ENCODE measurements around the gene SLPI.

The SLPI gene

GRCh38 chr20:45269754-45270270 lies 15.4 kb upstream of the SLPI start:
- DNase-seq = no peak

DNA sequence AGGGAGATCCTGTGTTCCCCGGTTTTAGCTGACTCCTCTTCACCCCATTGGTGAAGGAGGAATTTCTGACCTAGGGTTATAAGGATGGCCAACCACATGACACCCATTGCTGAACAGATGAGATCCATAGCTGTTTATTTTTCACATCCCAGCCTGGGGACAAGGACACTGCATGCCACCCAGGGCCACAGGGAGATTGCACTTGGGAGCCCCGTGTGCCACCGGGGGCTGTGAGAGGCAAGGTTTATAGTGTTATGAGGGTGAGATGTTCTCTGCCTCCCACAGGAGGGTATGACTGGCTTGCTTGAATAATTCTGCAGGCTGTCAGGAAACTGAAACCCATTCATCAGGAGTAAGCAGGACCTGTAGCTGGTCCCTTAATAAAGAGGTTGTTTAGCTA lies 14.7 kb upstream of the SLPI start:
- DNase-seq = no peak

GRCh38 chr20:45268531-45268930 lies 14.2 kb upstream of the SLPI start:
- no peak for DNase-seq

DNA sequence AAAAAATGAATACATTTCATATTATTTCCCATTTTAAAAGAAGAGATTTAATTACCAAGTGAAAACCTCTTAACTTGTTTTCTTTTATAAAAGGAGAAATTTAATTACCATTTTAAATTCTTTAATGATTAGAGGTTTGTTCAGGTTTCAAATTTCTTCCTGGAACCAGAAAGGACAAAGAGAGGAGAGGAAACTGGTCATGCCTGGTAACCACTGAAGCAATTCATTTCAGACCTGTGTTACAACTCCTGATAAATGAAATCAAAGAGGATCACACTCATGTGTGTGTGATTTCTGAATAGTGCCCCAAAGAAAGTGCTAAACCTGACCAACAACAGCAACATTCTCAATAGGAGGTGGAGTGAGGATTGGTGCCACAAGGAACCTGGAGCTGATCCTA lies 12.6 kb upstream of the SLPI start:
- no peak for DNase-seq

- no peak for DNase-seq
These were observed 9.3 kb upstream of the SLPI start for GRCh38 chr20:45263556-45264266.

DNA sequence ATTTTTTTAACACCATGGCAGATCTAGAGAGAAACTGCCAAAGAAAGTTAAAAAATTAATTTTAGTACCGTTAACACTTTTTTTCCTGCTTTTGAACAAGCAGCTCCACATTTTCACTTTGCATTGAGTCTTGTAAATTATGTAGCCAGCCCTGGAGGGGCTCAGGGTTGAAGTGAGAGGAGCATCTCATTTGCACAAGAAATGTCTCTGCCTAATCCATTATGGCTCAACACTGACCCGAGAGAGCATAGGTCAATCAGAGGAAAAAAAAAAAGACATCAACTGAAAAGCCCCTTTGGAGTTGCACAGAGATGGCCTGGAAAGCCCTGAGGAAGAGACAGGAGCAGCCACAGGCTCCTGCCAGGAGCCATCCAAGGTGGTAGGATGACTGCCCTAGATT lies 4.3 kb upstream of the SLPI start:
- no peak for DNase-seq

DNA sequence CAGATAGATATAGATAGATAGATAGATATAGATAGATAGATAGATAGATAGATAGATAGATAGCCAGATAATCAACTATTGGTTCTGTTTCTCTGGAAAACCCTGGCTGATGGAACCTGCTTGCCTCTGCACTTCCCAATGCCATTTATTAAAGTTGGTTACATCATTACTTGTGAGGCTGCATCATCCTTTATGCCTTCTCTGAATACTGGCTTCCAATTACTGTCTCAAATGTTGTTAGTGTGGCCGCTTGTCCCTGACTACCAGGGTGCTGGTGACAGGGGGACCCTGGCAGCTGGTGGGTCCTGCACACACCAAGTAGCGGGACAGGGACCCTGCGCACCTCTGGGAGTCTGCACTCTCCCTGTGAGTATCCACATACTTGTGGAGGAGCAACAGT lies 3.9 kb upstream of the SLPI start:
- DNase-seq = no peak

DNA sequence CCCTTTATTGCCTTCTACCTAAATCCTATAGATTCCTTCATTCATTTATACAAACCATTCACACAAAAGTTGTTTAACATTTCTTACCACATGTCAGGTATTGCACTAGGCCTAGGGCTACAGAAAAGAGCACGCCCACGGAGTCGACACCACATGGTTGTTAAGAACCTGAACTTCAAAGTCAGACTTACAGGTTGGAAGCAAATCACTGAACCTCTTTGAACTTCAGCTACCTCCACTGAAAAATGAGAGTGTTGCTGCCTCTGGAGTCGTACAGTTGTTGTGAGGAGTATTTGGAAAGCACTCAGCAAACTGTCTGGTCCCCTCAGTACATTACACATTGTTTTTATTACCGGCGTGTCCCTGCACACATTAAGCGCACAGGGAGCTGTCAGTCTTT lies 3.3 kb upstream of the SLPI start:
- no peak for DNase-seq

- no peak for DNase-seq
These were observed 2.8 kb upstream of the SLPI start for GRCh38 chr20:45257161-45257560.

DNA sequence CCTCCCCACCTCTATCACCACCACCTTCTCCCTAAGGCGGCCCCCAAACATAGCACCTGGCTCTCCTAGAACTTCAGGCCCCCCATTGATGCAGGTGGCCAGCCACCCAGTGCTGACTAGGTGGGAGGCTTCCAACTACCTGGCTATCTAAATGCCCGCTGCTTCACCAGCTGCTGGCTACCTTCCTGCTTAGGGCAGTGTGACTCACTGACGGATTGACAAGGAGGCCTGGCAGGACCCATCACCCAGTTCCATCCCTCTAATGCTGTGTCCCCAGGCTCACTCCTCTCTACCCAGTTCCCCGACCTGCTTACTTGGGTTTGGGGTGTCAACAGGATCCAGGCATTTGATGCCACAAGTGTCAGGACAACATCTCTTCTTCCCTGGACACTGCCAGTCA lies 1.1 kb downstream of the SLPI start:
- DNase-seq = no peak

GRCh38 chr20:45251884-45252560 lies 2.3 kb downstream of the SLPI start:
- DNase-seq = no peak

- no peak for DNase-seq
These were observed 5.8 kb downstream of the SLPI start for GRCh38 chr20:45248609-45249008.

GRCh38 chr20:45247865-45248264 lies 6.5 kb downstream of the SLPI start:
- no peak for DNase-seq

DNA sequence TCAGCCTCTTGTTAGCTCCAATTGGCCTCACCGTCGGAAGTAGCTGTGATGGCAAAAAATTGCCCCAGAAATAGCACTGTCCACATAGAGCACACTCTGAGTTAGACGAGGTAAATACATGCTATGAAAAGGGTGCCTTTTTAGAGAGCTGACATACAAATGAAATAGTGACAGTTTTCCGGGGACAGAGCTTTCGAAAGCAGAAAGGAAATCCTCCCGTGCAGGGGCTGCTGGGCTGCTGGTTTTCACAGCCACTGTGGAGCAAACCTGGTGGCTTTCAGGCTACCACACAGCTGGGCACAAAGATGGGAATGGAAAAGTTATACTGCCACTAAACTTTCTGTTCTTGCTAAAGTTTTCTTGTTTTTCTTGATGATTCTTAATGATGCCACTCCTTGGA lies 8.3 kb downstream of the SLPI start:
- no peak for DNase-seq

- no peak for DNase-seq
These were observed 16.2 kb downstream of the SLPI start for GRCh38 chr20:45238139-45238538.

- DNase-seq = peak; percentile 23
These were observed 18.4 kb downstream of the SLPI start for GRCh38 chr20:45235995-45236394.

- DNase-seq = no peak
These were observed 23.7 kb downstream of the SLPI start for GRCh38 chr20:45230631-45231030.

DNA sequence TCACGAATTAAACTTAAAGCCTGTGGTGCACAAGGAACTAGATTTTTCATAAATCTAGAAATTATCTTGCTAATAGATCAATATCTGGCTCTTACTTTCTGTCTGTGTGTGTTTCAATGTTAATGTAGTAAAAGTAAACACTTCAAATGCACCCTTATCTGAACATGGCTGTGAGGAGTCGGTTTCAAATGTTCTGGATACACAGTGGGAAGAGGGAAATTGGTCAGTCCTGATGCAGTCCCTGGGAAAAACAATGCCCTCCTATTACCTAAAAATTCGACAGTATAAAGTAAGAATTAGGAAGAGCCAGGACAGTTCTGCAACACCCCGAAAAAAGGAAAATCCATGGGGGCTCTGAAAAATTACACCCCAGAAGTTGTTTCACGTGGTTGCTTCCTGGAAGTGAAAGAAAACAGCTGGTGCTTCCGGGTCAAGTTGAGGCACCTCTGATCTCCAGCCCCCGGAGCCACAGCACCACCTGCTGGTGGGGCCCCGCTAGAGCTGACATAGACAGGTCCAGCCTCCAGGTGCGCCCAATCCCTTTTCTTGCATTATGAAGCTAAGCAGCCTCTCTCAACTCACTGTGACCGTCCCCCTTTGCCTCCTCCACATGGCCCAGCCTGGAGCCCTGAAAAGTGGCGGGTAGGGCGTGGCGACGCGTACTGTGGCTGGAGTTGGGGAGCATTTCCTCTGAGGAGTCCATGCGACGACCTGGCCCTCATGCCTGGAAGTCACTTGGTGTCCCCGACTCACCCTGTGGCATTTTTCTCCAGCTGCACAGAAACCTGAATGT lies 24.9 kb downstream of the SLPI start:
- peak; percentile 75 for DNase-seq

DNA sequence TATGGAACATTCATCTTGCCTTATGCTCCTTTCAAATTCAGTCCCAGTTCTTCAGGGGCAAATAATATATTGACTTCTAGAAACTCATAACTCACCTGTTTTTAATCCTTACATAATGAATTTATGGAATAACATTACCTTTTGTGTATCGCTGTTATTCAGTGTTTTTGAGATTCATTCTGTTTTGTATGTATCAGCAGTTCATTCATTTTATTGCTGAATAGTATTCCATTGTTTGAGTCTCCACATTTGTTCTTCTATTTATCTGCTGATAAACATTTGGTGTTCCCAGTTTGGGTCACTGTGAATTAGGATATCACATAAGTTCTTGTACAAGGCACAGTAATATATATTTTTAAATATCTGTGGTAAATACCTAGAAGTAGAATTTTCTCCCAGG lies 28.1 kb downstream of the SLPI start:
- no peak for DNase-seq

DNA sequence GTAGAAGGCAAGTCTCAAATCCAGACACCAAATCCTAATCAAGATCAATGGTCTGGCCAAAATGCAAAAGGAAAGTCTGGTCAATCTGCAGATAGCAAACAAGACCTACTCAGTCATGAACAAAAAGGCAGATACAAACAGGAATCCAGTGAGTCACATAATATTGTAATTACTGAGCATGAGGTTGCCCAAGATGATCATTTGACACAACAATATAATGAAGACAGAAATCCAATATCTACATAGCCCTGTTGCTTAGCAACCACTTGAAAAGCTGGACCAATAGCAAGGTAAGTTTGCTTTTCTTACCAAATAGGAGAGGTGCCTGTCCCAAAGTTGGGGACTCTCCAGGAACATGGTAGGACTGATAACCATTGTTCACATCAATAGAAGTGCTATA lies 31.2 kb downstream of the SLPI start:
- no peak for DNase-seq

DNA sequence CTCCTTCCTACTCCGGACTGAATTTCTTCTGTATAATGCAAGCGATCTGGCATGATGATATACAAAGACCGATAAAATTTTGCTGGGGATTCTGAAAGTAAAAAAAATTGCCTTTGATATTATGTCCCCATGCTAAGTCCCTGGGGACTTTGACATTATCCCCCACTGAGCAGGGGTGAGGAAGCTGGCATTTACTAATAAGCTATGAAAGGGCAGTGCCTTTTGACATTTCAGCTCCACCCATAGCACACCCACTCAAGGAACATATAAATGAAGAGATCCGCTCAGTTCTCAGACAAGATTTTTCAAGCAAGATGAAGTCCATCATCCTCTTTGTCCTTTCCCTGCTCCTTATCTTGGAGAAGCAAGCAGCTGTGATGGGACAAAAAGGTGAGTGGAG lies 33.3 kb downstream of the SLPI start, which contains the start of gene SEMG2:
TSS of gene SEMG2 (plus strand) at position 298 of the 400 bp plus-strand sequence. CDS start at position 315, 17 bp downstream.
- no peak for DNase-seq

DNA sequence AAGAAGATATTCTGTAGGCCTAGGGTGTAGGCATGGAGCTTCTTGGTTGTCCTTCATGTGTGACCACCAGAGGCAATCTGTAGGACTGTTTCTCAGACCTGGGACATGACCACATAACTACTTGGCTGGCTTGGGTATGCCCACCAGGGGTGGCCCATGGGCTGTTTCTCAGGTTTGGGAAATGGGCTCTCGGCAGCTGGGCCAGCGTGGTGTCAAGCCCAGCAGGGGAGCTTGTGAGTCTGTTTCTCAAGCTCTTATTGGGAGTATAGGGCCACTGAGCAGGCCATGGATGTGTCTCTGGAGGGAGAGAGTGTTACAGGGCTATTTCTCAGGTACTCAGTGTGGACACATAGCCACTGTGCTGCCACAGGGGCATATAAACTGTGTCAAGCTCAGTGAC lies 35.7 kb downstream of the SLPI start:
- no peak for DNase-seq

- DNase-seq = no peak
These were observed 36.2 kb downstream of the SLPI start for GRCh38 chr20:45218124-45218523.

DNA sequence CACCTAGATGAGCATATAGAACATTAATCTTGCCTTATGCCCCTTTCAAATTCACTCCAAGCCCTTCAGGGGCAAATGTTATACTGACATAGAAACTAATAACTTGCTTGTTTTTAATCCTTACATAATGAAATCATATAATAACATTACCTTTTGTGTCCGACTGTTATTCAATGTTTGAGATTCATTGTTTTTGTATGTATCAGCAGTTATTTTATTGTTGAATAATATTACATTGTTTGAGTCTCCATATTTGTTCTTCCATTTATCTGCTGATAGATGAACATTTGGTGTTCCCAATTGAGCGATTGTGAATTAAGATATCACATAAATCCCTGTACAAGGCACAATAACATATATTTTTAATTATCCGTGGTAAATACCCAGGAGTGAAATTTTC lies 41.5 kb downstream of the SLPI start:
- DNase-seq = no peak

Data from activated CD4-positive, alpha-beta T cell treated with anti-CD3 and anti-CD28 coated beads, Interleukin-2, Interleukin-6, amounts not matched to agents 100 ng/mL and 50 ng/mL, durations not matched to agents 16 hours and 8 hours (primary cell).